PC-9 (cell line): ENCODE measurements around the gene CYB5R4.

Experiments
- EZH2 ChIP-seq: fragments of 200-600 bp; sonication (generic); IDR thresholded peaks from 2 replicates; pipeline ENCODE4 v1.8.0; 2017; ENCODE audit warnings: antibody characterized with exemption, low read depth
- TF ChIP-seq, protein P1 (sequence below): fragments of 200-600 bp; sonication (generic); conservative IDR thresholded peaks from 2 replicates; pipeline ENCODE4 v1.6.1; 2017; ENCODE audit warnings: mixed run types, antibody characterized with exemption, mild to moderate bottlenecking, moderate library complexity

GRCh38 chr6:83978997-83979396 is 119.5 kb downstream of the CYB5R4 start:
- TF ChIP-seq, protein P1, sequence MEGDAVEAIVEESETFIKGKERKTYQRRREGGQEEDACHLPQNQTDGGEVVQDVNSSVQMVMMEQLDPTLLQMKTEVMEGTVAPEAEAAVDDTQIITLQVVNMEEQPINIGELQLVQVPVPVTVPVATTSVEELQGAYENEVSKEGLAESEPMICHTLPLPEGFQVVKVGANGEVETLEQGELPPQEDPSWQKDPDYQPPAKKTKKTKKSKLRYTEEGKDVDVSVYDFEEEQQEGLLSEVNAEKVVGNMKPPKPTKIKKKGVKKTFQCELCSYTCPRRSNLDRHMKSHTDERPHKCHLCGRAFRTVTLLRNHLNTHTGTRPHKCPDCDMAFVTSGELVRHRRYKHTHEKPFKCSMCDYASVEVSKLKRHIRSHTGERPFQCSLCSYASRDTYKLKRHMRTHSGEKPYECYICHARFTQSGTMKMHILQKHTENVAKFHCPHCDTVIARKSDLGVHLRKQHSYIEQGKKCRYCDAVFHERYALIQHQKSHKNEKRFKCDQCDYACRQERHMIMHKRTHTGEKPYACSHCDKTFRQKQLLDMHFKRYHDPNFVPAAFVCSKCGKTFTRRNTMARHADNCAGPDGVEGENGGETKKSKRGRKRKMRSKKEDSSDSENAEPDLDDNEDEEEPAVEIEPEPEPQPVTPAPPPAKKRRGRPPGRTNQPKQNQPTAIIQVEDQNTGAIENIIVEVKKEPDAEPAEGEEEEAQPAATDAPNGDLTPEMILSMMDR = no peak
- TF ChIP-seq EZH2 = no peak
